ENCODE results near the gene PPDPF.

Gene PPDPF

DNA sequence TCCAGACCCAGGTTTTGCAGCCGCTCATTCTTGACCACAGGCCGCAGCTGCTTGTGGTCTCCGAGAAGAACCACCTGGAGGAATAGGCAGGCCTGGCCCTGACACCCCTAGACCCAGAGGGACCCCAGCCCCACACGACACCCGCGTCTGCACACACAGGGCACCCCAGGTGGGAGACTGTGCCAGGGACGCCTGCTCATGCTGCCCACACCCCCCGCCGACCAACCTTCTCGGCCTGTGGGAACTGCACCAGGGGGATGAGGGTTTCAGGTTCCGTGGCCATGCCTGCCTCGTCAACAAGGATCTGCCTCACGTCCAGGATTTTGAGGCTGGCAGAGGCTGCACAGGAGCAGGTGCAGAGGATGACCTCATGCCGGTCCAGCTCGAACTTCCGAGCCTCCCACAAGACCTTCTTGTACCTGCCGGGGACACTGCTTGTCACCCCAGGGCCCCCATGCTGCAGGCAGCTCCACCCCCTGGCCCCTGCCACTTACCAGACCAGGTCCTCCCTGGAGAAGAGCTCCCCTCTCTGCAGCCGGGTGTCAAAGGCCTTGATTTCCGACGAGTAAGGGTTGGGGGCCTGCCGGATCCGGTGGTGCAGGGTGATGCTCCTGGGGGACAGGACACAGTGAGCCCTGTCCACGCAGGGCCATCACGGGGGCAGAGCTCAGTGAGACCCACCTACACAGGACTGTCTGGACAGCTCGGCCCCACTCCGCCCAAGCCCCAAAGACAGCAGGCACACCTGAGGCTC, 40.5 kb downstream of the PPDPF start:
- TF ChIP-seq, protein P1, sequence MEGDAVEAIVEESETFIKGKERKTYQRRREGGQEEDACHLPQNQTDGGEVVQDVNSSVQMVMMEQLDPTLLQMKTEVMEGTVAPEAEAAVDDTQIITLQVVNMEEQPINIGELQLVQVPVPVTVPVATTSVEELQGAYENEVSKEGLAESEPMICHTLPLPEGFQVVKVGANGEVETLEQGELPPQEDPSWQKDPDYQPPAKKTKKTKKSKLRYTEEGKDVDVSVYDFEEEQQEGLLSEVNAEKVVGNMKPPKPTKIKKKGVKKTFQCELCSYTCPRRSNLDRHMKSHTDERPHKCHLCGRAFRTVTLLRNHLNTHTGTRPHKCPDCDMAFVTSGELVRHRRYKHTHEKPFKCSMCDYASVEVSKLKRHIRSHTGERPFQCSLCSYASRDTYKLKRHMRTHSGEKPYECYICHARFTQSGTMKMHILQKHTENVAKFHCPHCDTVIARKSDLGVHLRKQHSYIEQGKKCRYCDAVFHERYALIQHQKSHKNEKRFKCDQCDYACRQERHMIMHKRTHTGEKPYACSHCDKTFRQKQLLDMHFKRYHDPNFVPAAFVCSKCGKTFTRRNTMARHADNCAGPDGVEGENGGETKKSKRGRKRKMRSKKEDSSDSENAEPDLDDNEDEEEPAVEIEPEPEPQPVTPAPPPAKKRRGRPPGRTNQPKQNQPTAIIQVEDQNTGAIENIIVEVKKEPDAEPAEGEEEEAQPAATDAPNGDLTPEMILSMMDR (IDR thresholded peaks at IDR 0.05; ENCODE audit: insufficient read depth, missing control alignments), result no peak
- no peak for FAIRE-seq

DNA sequence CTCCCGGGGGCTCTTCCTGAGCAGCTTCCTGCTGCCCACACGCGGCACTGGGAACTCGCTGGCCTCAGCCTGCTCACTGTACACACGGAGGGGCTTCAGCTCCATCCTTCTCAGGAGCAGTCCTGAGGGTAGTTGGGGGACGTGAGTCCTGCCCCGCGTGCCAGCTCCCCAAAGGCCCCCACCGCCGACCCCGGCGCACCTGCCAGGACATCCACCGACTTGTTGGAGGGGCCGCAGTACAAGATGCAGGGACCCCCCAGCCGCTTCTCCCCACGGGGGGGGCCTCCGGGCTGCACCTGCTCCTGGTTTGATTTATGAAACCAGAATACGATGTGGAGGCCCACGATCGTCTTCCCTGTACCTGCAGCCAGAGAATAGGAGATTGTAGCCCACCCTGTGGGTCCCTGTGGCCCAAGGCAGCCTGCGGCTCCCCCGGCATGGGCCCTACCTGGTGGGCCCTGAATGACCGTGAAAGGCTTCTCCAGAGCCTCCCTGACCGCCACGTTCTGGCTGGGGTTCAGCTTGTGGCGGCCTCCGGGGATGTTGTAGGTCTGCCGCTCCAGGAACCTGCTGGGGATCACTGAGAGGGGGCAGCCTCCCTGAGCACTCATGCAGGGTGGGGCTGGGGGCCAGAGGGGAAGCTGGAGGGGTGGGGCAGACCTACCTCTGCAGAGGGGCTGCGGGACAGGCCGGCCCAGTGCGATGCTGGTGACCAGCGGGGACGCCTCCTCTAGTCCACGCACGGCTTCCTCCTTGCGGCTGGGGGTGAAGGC, 41.2 kb downstream of the PPDPF start:
- TF ChIP-seq, protein P1 (IDR thresholded peaks at IDR 0.05; ENCODE audit: insufficient read depth, missing control alignments), result no peak
- FAIRE-seq (no peak), DNase-seq (ENCODE audit: insufficient read length, low spot score) (no peak)

More for the DNA sequence above, 40.5 kb downstream of the PPDPF start:
- DNase-seq (ENCODE audit: insufficient read length, low spot score), result no peak

DNA sequence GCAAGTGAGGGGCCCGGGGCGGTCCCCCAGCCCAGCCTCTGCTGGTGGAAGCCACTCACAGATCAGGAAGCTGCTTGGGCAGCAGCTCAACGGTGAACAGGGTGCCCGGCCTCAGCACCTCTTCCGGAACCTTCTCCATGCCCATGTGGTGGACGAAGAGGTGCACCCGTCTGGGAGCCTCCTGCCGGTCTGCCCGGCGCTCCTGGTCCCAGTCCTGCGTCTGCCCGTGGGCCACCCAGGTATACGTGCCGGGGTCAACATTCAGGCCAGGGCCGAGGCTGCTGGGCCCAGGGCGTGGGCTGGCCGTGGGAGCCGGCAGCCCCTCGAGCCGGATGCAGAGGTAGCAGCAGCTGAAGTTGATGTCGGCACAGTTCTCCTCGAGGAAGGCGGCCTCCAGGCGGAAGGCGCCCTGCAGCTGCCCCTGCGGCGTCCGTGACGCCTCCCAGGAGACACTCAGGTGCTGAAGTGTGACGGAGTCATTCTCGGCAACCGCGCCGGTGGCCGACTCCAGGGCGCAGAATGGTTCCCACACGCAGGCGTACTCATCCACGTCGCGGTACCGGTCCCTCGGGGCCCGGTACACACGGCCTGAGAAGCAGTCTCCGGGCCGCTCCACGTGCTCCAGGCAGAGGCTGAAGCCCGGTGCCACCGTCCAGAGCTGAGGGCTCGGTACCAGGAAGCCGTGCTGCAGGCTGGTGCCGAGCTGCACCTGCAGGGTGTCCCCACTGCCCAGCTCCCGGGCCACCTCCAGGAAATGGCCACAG, 42.1 kb downstream of the PPDPF start:
- DNase-seq (ENCODE audit: insufficient read length, low spot score) (no peak), FAIRE-seq (no peak)
- TF ChIP-seq, protein P1 (IDR thresholded peaks at IDR 0.05; ENCODE audit: insufficient read depth, missing control alignments), result no peak

DNA sequence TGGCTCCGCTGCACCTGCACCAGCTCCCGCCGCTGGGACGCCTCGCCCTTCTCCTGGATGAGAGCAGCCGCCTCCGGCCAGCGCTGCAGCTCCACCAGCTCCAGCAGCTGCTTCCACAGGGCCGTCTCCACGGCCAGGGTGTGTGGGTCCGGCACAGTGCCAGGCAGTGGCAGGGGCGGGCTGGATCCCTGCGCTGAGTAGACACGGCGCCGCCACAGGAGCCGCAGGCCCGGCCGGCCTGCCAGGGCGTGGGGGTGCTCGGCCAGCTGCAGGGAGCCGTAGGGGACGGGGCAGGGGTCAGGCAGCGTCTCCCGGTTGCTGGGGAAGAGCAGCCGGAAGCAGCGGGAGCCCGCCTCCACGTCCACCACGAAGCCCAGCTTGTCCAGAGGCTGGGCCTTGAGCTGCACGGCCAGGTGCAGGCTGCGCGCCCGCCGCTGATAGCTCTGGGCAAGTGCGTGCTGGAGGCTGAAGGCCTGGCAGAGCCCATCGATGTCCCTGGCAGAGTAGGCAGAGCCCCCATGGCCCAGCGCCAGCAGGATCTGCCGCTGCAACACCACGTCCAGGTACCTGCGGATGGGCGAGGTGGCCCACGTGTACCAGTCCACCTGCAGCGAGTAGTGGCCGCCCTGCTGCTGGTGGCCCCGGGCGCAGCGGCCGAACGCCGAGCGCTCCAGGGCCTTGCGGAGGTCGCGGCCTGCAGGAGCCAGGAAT, 42.8 kb downstream of the PPDPF start:
- no peak for DNase-seq (ENCODE audit: insufficient read length, low spot score)
- FAIRE-seq, result no peak
- TF ChIP-seq, protein P1 (IDR thresholded peaks at IDR 0.05; ENCODE audit: insufficient read depth, missing control alignments), result no peak

DNA sequence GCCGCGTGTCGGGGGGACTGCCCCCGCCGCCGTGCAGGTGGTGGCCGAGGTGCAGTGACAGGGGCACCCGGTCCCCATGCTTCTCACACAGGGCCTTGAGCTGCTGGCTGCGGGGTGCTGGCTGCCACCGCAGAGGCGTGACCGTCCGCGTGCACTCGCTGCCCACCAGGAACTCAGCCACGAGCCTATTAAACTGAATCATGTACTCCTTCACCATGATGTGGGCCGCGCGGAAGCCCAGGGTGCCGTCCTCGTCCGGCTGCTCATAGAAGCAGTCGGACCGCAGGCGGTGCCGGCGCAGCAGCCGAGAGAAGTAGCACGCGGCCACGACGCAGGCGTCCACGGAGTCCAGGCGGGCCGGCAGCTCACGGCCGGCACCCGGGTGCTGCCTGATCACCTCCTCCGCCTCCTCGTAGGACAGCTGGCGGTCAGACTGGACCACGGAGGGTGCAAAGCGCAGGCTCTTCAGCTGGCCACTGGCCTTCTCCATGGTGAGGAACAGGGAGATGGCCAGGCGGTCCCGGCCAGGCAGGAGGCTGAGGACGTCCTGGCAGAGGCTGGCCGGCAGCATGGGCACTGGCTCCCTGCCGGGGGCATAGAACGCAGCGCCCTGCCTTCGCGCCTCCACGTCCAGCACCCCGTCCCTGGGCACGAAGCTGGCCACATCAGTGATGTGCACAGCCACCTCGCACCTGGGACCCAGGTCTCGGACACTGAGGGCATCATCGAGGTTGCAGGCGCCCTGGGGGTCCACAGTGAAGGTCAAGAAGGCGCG, 43.7 kb downstream of the PPDPF start:
- FAIRE-seq (no peak), DNase-seq (ENCODE audit: insufficient read length, low spot score) (no peak)
- TF ChIP-seq, protein P1 (IDR thresholded peaks at IDR 0.05; ENCODE audit: insufficient read depth, missing control alignments), result no peak

DNA sequence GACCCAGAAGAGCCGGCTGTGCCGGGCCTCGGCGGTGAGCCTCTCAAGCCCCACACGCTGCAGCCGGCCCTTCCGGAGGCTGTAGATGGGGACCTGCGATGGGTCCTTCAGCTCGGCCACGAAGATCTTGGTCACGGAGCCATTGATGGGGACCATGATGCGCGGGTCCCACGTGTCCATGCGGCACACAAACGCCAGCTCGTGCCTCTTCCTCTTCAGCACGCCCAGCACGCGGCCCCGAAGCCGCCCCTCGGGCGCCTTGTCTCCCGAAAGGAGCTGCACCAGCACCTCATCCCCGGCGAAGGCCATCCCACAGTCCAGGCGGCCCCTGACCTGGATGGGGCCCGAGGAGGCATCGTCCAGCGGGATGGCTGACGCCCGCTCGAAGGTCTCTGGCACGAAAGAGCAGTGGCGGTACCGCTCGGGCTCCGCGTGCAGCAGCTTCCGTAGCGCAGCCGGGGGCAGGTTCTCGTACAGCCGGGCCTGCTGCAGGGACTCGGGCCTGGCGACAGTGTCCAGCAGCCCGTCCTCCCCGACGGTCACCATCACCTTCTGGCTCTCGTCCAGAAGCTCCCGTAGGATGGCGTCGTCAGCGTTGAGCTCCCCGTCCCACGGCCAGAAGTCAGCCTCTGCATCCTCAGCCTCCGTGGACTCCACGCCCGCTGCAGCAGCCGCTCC, 44.6 kb downstream of the PPDPF start:
- no peak for DNase-seq (ENCODE audit: insufficient read length, low spot score)
- FAIRE-seq, result no peak
- TF ChIP-seq, protein P1 (IDR thresholded peaks at IDR 0.05; ENCODE audit: insufficient read depth, missing control alignments), result no peak
